ENCODE measurements around the gene AVEN. TPM values are rescaled to one million over a fixed set of nuclear protein-coding genes. Genes with fewer than 3 reads are reported as not detected.

Gene AVEN
- total RNA-seq, 1 donor from 2014 or later, result 10.4 TPM

GRCh38 chr15:33955945-33956344 is 83.1 kb downstream of the AVEN start:
- Mint-ChIP-seq H3K4me1 (ENCODE audit: unreplicated experiment) (peaks cover 12% of the 10 kb centered on the region), H3K36me3 (no peaks in the 10 kb centered on the region), H3K4me3 (no peak overlapping the region), H3K27ac (no peak overlapping the region), H3K9me3 (no peaks in the 10 kb centered on the region), H3K27me3 (no peaks in the 10 kb centered on the region)
- no peak for DNase-seq (ENCODE audit: extremely low spot score, unreplicated experiment)
- TF ChIP-seq, protein P1, sequence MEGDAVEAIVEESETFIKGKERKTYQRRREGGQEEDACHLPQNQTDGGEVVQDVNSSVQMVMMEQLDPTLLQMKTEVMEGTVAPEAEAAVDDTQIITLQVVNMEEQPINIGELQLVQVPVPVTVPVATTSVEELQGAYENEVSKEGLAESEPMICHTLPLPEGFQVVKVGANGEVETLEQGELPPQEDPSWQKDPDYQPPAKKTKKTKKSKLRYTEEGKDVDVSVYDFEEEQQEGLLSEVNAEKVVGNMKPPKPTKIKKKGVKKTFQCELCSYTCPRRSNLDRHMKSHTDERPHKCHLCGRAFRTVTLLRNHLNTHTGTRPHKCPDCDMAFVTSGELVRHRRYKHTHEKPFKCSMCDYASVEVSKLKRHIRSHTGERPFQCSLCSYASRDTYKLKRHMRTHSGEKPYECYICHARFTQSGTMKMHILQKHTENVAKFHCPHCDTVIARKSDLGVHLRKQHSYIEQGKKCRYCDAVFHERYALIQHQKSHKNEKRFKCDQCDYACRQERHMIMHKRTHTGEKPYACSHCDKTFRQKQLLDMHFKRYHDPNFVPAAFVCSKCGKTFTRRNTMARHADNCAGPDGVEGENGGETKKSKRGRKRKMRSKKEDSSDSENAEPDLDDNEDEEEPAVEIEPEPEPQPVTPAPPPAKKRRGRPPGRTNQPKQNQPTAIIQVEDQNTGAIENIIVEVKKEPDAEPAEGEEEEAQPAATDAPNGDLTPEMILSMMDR (conservative IDR thresholded peaks at IDR 0.05), result no peak

- no peaks in the 10 kb centered on the region for H3K4me1 Mint-ChIP-seq (ENCODE audit: unreplicated experiment)
- no peak overlapping the region for H3K4me3 Mint-ChIP-seq
- H3K36me3 Mint-ChIP-seq, result no peaks in the 10 kb centered on the region
- TF ChIP-seq, protein P1 (conservative IDR thresholded peaks at IDR 0.05), result no peak
- H3K27me3 Mint-ChIP-seq, result no peaks in the 10 kb centered on the region
- no peak overlapping the region for H3K27ac Mint-ChIP-seq
- H3K9me3 Mint-ChIP-seq, result no peaks in the 10 kb centered on the region
- no peak for DNase-seq (ENCODE audit: extremely low spot score, unreplicated experiment)
These were observed 92.9 kb downstream of the AVEN start for GRCh38 chr15:33946152-33946551.

- TF ChIP-seq, protein P1 (conservative IDR thresholded peaks at IDR 0.05), result no peak
- no peak for DNase-seq (ENCODE audit: extremely low spot score, unreplicated experiment)
- H3K9me3 Mint-ChIP-seq, result no peaks in the 10 kb centered on the region
- no peaks in the 10 kb centered on the region for H3K4me1 Mint-ChIP-seq (ENCODE audit: unreplicated experiment)
- peak overlapping the region; percentile 75 for H3K27ac Mint-ChIP-seq
- H3K27me3 Mint-ChIP-seq, result no peaks in the 10 kb centered on the region
- peak overlapping the region; percentile 34 for H3K4me3 Mint-ChIP-seq
- no peaks in the 10 kb centered on the region for H3K36me3 Mint-ChIP-seq
These were observed 97.5 kb downstream of the AVEN start for GRCh38 chr15:33941279-33942063.

DNA sequence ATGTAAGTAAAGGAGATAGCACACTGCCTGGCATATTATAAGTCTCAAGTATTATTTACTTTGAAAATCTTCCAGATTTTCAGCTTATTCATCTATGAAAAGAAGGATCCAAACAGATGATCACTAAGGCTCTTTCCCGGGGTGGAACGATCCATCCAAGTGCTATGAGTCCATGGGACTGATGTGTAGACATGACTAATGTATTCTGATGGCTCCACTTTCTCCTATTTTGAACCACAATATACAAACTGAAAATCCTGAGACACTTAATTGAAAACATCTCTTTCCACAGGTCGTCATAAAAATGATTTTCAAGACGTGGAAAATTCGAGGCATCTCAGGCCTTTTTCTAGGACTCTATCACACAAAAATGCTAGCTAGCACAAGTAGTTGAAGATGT is 104.1 kb downstream of the AVEN start:
- H3K4me1 Mint-ChIP-seq (ENCODE audit: unreplicated experiment), result no peaks in the 10 kb centered on the region
- H3K27ac Mint-ChIP-seq, result no peak overlapping the region
- H3K36me3 Mint-ChIP-seq, result no peaks in the 10 kb centered on the region
- H3K27me3 Mint-ChIP-seq, result no peaks in the 10 kb centered on the region
- TF ChIP-seq, protein P1 (conservative IDR thresholded peaks at IDR 0.05), result no peak
- H3K4me3 Mint-ChIP-seq, result no peak overlapping the region
- no peak for DNase-seq (ENCODE audit: extremely low spot score, unreplicated experiment)
- H3K9me3 Mint-ChIP-seq, result no peaks in the 10 kb centered on the region

DNA sequence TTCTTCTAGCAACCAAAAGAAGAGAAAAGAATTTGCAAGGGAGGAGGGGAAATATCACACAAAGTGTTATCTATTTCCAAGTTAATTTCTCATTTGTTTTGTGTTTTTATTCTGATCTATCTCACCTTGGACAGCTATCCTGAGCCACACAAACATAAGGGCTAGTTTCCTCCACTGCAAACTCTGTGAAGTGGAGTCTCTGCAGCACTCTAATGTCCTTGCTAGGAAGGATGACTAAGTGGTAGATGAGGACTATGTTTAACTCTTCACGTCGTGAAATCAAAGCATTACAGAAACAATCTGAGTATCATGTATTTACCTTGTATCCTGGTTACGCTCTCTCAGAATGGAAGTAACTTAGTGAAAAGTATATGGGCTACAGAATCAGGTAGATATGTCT is 104.6 kb downstream of the AVEN start:
- Mint-ChIP-seq H3K27me3 (no peaks in the 10 kb centered on the region), H3K36me3 (no peaks in the 10 kb centered on the region), H3K27ac (no peak overlapping the region), H3K4me1 (ENCODE audit: unreplicated experiment) (no peaks in the 10 kb centered on the region), H3K4me3 (no peak overlapping the region), H3K9me3 (no peaks in the 10 kb centered on the region)
- DNase-seq (ENCODE audit: extremely low spot score, unreplicated experiment), result no peak
- TF ChIP-seq, protein P1 (conservative IDR thresholded peaks at IDR 0.05), result no peak

Measured in type B pancreatic cell (in vitro differentiated cells).